ENCODE data around the gene URB1. TPM values are rescaled to one million over a fixed set of nuclear protein-coding genes. Genes with fewer than 3 reads are reported as not detected.
"Not testable (repeated sequence)": the region's sequence is repeated elsewhere in the genome, so short reads cannot be mapped to it uniquely, and the experiment has no call there.

Gene URB1
- total RNA-seq, 2 donors from 2014 or later, result 20.5 to 25.3 TPM

- DNase-seq (ENCODE audit: low spot score in 2 of 2), result peak in 1 of 2 donors; percentile 38
- ATAC-seq, result no peak
- H3K36me3 Mint-ChIP-seq, result peaks cover 32 to 51% of the 10 kb centered on the region in 2 donors
- H3K9me3 Mint-ChIP-seq, result no peaks in the 10 kb centered on the region
- H3K27ac Mint-ChIP-seq, result peak overlapping the region in 1 of 2 donors; percentile 1
Measured at GRCh38 chr21:32322676-32323075, 70.1 kb downstream of the URB1 start.

GRCh38 chr21:32322103-32322502, 70.7 kb downstream of the URB1 start:
- peak overlapping the region in 1 of 2 donors; percentile 29 for H3K27ac Mint-ChIP-seq
- H3K9me3 Mint-ChIP-seq, result no peaks in the 10 kb centered on the region
- peaks cover 27 to 48% of the 10 kb centered on the region in 2 donors for H3K36me3 Mint-ChIP-seq
- no peak for ATAC-seq
- DNase-seq (ENCODE audit: low spot score in 2 of 2), result no peak

- no peaks in the 10 kb centered on the region for H3K9me3 Mint-ChIP-seq
- peaks cover 22 to 44% of the 10 kb centered on the region in 2 donors for H3K36me3 Mint-ChIP-seq
- H3K27ac Mint-ChIP-seq, result peak overlapping the region in 1 of 2 donors; percentile 32
- ATAC-seq (no peak), DNase-seq (ENCODE audit: low spot score in 2 of 2) (no peak)
Measured at GRCh38 chr21:32321480-32321879, 71.3 kb downstream of the URB1 start.

- H3K27ac Mint-ChIP-seq, result peak overlapping the region in 1 of 2 donors; percentile 32
- ATAC-seq (no peak), DNase-seq (ENCODE audit: low spot score in 2 of 2) (no peak)
- H3K36me3 Mint-ChIP-seq, result peaks cover 20 to 42% of the 10 kb centered on the region in 2 donors
- H3K9me3 Mint-ChIP-seq, result no peaks in the 10 kb centered on the region
Measured at GRCh38 chr21:32320726-32321125, 72.1 kb downstream of the URB1 start.

GRCh38 chr21:32320059-32320458, 72.8 kb downstream of the URB1 start:
- Mint-ChIP-seq H3K36me3 (peaks cover 14 to 35% of the 10 kb centered on the region in 2 donors), H3K9me3 (no peaks in the 10 kb centered on the region), H3K27ac (no peak overlapping the region)
- DNase-seq (ENCODE audit: low spot score in 2 of 2), result peak in 1 of 2 donors; percentile 23
- no peak for ATAC-seq

GRCh38 chr21:32319012-32319411, 73.8 kb downstream of the URB1 start:
- H3K27ac Mint-ChIP-seq, result no peak overlapping the region
- peaks cover 6 to 29% of the 10 kb centered on the region in 2 donors for H3K36me3 Mint-ChIP-seq
- ATAC-seq, result no peak
- no peaks in the 10 kb centered on the region for H3K9me3 Mint-ChIP-seq
- DNase-seq (ENCODE audit: low spot score in 2 of 2), result no peak

- ATAC-seq (no peak), DNase-seq (ENCODE audit: low spot score in 2 of 2) (no peak)
- H3K36me3 Mint-ChIP-seq, result peaks cover 6 to 22% of the 10 kb centered on the region in 2 donors
- no peak overlapping the region for H3K27ac Mint-ChIP-seq
- H3K9me3 Mint-ChIP-seq, result no peaks in the 10 kb centered on the region
Measured at GRCh38 chr21:32317726-32318125, 75.1 kb downstream of the URB1 start.

- H3K9me3 Mint-ChIP-seq, result no peaks in the 10 kb centered on the region
- H3K36me3 Mint-ChIP-seq, result peaks cover 15 to 28% of the 10 kb centered on the region in 2 donors
- H3K27ac Mint-ChIP-seq, result no peak overlapping the region
- ATAC-seq (peak in 1 of 2 donors; percentile 22), DNase-seq (ENCODE audit: low spot score in 2 of 2) (no peak)
Measured at GRCh38 chr21:32316361-32317215, 76.2 kb downstream of the URB1 start.

- Mint-ChIP-seq H3K27ac (no peak overlapping the region), H3K36me3 (peaks cover 18 to 26% of the 10 kb centered on the region in 2 donors), H3K9me3 (no peaks in the 10 kb centered on the region)
- no peak for ATAC-seq
- no peak for DNase-seq (ENCODE audit: low spot score in 2 of 2)
Measured at GRCh38 chr21:32315511-32316281, 77.1 kb downstream of the URB1 start.

- DNase-seq (ENCODE audit: low spot score in 2 of 2) (peak in 1 of 2 donors; percentile 2), ATAC-seq (no peak)
- Mint-ChIP-seq H3K27ac (peak overlapping the region in 1 of 2 donors; percentile 77), H3K36me3 (peaks cover 18 to 24% of the 10 kb centered on the region in 2 donors), H3K9me3 (no peaks in the 10 kb centered on the region)
Measured at GRCh38 chr21:32314806-32315205, 78.0 kb downstream of the URB1 start.

- Mint-ChIP-seq H3K36me3 (peaks cover 11 to 13% of the 10 kb centered on the region in 2 donors), H3K9me3 (no peaks in the 10 kb centered on the region)
Measured at GRCh38 chr21:32312976-32313375, 79.8 kb downstream of the URB1 start.

GRCh38 chr21:32312326-32312725, 80.5 kb downstream of the URB1 start:
- no peak for ATAC-seq
- peak overlapping the region in 1 of 2 donors; percentile 56 for H3K27ac Mint-ChIP-seq
- no peaks in the 10 kb centered on the region for H3K9me3 Mint-ChIP-seq
- DNase-seq (ENCODE audit: low spot score in 2 of 2), result no peak
- peaks cover 11 to 13% of the 10 kb centered on the region in 2 donors for H3K36me3 Mint-ChIP-seq

More at GRCh38 chr21:32312976-32313375, 79.8 kb downstream of the URB1 start:
- H3K27ac Mint-ChIP-seq, result no peak overlapping the region
- no peak for DNase-seq (ENCODE audit: low spot score in 2 of 2)
- no peak for ATAC-seq

- Mint-ChIP-seq H3K36me3 (peaks cover 11 to 13% of the 10 kb centered on the region in 2 donors), H3K27ac (peak overlapping the region in 1 of 2 donors; percentile 46), H3K9me3 (no peaks in the 10 kb centered on the region)
- ATAC-seq (no peak), DNase-seq (ENCODE audit: low spot score in 2 of 2) (no peak)
Measured at GRCh38 chr21:32311621-32312020, 81.2 kb downstream of the URB1 start.

- H3K36me3 Mint-ChIP-seq, result peaks cover 11 to 13% of the 10 kb centered on the region in 2 donors
- peak in 1 of 2 donors; percentile 64 for ATAC-seq
- not testable (repeated sequence) for H3K9me3 Mint-ChIP-seq; DNase-seq (ENCODE audit: low spot score in 2 of 2)
- peak overlapping the region in 1 of 2 donors; percentile 68 for H3K27ac Mint-ChIP-seq
Measured at GRCh38 chr21:32310976-32311375, 81.8 kb downstream of the URB1 start.

- no peaks in the 10 kb centered on the region for H3K9me3 Mint-ChIP-seq
- no peak overlapping the region for H3K27ac Mint-ChIP-seq
- peaks cover 11 to 13% of the 10 kb centered on the region in 2 donors for H3K36me3 Mint-ChIP-seq
- DNase-seq (ENCODE audit: low spot score in 2 of 2) (no peak), ATAC-seq (no peak)
Measured at GRCh38 chr21:32309906-32310460, 82.8 kb downstream of the URB1 start.

GRCh38 chr21:32308696-32309095, 84.1 kb downstream of the URB1 start:
- Mint-ChIP-seq H3K36me3 (peaks cover 11 to 13% of the 10 kb centered on the region in 2 donors), H3K9me3 (no peaks in the 10 kb centered on the region), H3K27ac (no peak overlapping the region)
- DNase-seq (ENCODE audit: low spot score in 2 of 2) (no peak), ATAC-seq (peak in 1 of 2 donors; percentile 13)

GRCh38 chr21:32307706-32308105, 85.1 kb downstream of the URB1 start:
- peaks cover 11 to 13% of the 10 kb centered on the region in 2 donors for H3K36me3 Mint-ChIP-seq
- no peak overlapping the region for H3K27ac Mint-ChIP-seq
- no peaks in the 10 kb centered on the region for H3K9me3 Mint-ChIP-seq
- DNase-seq (ENCODE audit: low spot score in 2 of 2) (no peak), ATAC-seq (no peak)
